Stimulated activated naive CD8-positive, alpha-beta T cell treated with anti-CD3 and anti-CD28 coated beads, Interleukin-15, Interleukin-2, amounts not matched to agents 100 ng/mL and 50 ng/mL, for 24 hours (primary cell): ENCODE data around the gene NKX2-2.
"Not testable (repeated sequence)": the region's sequence is repeated elsewhere in the genome, so short reads cannot be mapped to it uniquely, and the experiment has no call there.

Experiments used
- H3K27ac Mint-ChIP-seq: one replicate; pipeline ENCODE4 v1.8.0; 2021; ENCODE audit warnings: mild to moderate bottlenecking, mixed read lengths
- H3K27me3 Mint-ChIP-seq: one replicate; pipeline ENCODE4 v1.8.0; 2021; ENCODE audit warnings: mixed read lengths
- H3K36me3 Mint-ChIP-seq: one replicate; pipeline ENCODE4 v1.8.0; 2021; ENCODE audit warnings: low read depth, mixed read lengths
- H3K4me1 Mint-ChIP-seq: one replicate; pipeline ENCODE4 v1.8.0; 2021; ENCODE audit warnings: low read depth, mixed read lengths
- H3K4me3 Mint-ChIP-seq: one replicate; pipeline ENCODE4 v1.8.0; 2021; ENCODE audit warnings: mild to moderate bottlenecking, mixed read lengths
- H3K9me3 Mint-ChIP-seq: one replicate; pipeline ENCODE4 v1.8.0; 2021; ENCODE audit warnings: mixed read lengths

NKX2-2 gene

DNA sequence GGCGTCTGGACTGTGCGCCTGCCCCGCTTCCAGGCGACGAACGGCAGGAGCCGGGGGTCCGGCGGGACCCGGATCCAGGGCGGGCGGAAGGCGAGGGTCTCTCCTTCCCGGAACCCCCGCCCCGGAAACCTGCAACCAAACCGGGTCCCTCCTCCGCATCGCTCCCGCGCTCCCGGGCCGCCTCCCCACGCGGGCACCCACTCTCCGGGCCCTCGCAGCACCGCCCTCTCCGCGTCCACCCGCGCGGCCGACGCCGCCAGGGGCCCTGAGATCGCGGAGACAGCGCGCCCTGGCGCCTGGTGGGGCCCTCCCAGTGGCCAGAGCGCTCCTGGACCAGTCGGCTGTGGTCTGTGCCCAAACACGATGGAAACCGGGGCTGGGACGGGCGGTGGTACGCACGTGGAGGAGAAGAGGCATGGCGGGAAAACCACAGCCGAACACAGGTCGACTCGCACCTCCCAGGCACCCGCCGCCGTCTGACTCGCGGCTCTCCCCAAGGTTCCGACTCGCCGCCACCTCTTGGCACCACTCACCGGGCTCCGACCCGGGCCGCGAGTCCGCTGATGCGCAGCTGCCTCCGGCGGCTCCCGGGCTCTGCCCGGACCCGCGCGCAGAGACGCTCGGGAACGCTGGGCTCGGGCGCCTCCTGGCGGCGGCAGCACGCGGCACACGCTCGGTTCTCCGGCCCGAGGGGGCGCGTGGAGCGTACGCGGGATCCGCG lies 7.9 kb downstream of the NKX2-2 start:
- no peaks in the 10 kb centered on the region for H3K9me3 Mint-ChIP-seq
- peaks cover 58% of the 10 kb centered on the region for H3K27me3 Mint-ChIP-seq
- peaks cover 35% of the 10 kb centered on the region for H3K4me1 Mint-ChIP-seq
- H3K4me3 Mint-ChIP-seq = peak overlapping the region; percentile 71
- no peaks in the 10 kb centered on the region for H3K36me3 Mint-ChIP-seq
- H3K27ac Mint-ChIP-seq = peak overlapping the region; percentile 55

DNA sequence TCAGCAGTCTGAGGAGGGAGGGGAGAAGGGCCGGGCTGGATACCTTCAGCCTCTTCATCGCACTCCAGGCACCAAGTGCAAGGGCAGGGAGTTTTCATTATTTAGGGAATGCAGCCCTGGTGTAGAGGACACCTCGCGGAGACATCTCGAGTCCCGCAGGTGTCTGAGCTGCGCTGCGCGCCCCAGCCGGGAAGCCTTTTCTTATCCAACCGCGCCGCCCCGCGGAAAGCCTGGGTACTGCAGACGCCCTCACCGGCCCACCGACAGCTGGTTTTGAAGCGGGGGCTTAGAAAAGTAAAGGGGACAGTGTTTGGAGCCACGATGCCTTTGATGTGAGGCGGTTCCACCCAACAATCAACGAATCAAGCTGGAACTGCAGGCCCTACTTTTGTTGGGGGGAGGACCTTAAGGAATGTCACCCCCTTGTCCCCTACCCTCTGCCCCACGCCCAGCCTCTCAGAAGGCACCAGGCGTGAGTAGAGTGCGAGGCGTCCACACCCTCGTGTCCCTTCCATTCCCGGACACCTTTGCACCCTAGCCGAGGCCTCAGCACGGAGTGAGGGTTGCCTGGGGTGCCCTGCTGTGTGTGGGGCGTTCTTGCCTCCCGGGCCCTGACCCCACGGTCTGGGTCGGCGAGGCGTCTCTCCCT lies 8.6 kb downstream of the NKX2-2 start:
- H3K9me3 Mint-ChIP-seq = no peaks in the 10 kb centered on the region
- H3K4me3 Mint-ChIP-seq = peak overlapping the region; percentile 49
- H3K27me3 Mint-ChIP-seq = peaks cover 61% of the 10 kb centered on the region
- H3K27ac Mint-ChIP-seq = no peak overlapping the region
- peaks cover 30% of the 10 kb centered on the region for H3K4me1 Mint-ChIP-seq
- H3K36me3 Mint-ChIP-seq = no peaks in the 10 kb centered on the region

DNA sequence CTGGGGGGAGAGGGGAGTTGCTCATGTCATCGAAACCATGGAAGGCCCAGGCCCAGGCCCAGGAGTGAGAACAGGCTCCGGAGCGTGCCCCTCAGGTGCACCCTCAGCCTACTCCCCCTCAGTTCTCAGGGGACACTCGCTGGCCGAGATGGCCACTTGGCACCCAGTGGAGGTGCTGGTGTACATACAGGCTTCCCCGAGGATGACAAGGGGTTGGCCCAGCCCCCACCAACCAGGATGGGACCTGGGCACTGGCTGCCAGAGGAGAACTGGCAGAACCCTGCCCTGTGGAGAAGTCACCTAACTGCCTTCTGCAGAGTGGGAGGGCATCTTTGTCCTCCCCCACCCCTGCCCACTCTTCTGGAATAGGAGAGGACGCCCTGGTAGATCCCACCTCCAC lies 9.5 kb downstream of the NKX2-2 start:
- no peak overlapping the region for H3K27ac Mint-ChIP-seq
- peaks cover 24% of the 10 kb centered on the region for H3K4me1 Mint-ChIP-seq
- H3K4me3 Mint-ChIP-seq = no peak overlapping the region
- H3K36me3 Mint-ChIP-seq = no peaks in the 10 kb centered on the region
- no peaks in the 10 kb centered on the region for H3K9me3 Mint-ChIP-seq
- peaks cover 58% of the 10 kb centered on the region for H3K27me3 Mint-ChIP-seq

DNA sequence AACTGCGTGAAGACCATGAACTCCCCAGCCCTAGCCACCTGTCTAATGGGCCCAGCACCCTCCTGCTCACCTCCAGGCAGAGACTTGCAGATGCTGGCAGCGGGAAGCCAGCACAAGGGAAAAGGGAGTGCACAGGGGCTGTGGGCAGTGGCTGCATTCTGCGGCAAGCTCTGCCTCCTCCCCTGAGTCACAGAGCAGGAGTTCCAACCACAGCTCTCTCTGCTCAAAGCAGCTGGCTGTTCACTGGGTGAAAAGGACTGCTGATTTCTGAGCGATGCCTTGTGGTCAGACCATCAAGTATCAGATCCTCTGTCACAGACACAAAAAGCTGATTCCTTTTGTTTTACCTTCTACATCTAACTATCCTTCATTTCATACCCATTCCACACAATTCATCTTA lies 10.5 kb downstream of the NKX2-2 start:
- H3K36me3 Mint-ChIP-seq = no peaks in the 10 kb centered on the region
- H3K9me3 Mint-ChIP-seq = no peaks in the 10 kb centered on the region
- peaks cover 24% of the 10 kb centered on the region for H3K4me1 Mint-ChIP-seq
- no peak overlapping the region for H3K4me3 Mint-ChIP-seq
- H3K27me3 Mint-ChIP-seq = peaks cover 52% of the 10 kb centered on the region
- no peak overlapping the region for H3K27ac Mint-ChIP-seq

DNA sequence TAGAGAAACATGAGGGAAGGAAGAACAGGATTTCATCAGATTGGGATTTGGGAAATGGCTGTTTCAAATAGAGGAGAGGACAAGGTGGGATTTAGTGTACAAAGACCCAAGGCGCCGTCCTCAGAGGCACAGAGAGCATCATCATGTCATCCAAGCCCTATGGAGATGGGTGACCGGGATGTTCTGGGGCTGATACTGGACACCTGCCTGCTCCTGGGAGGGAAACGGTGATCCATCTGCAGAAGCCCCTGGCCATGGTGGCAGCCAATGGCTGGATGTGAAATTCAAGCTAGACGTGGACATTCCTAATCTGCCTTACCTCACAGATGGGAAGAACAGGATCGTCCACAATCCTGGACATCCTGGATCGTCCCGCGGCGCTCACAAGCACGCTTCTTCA lies 12.7 kb downstream of the NKX2-2 start:
- H3K4me3 Mint-ChIP-seq = no peak overlapping the region
- H3K27me3 Mint-ChIP-seq = peaks cover 41% of the 10 kb centered on the region
- H3K9me3 Mint-ChIP-seq = no peaks in the 10 kb centered on the region

DNA sequence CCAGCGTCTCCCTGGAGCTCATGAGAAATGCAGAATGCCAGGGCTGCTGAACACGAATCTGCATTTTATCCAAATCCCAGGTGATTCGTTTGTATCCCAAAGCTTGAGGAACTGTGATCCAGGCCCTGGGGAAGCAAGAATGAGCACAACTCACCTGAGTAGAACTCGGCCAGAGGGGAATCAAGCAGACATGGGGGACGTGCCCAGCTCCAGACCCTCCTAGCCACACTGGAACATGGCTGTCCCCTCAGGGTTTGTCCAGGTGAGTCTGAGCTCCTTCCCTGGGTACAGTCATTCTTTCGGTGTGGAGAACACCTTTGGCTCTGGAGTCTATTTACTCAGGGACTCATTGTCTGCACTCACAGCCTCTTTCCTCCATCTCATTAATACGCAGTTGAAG lies 13.3 kb downstream of the NKX2-2 start:
- Mint-ChIP-seq H3K4me1 (peaks cover 16% of the 10 kb centered on the region), H3K27me3 (peaks cover 42% of the 10 kb centered on the region), H3K4me3 (no peak overlapping the region), H3K36me3 (no peaks in the 10 kb centered on the region), H3K27ac (no peak overlapping the region), H3K9me3 (no peaks in the 10 kb centered on the region)

More for the DNA sequence above, 12.7 kb downstream of the NKX2-2 start:
- H3K27ac Mint-ChIP-seq = no peak overlapping the region
- peaks cover 16% of the 10 kb centered on the region for H3K4me1 Mint-ChIP-seq
- H3K36me3 Mint-ChIP-seq = no peaks in the 10 kb centered on the region

DNA sequence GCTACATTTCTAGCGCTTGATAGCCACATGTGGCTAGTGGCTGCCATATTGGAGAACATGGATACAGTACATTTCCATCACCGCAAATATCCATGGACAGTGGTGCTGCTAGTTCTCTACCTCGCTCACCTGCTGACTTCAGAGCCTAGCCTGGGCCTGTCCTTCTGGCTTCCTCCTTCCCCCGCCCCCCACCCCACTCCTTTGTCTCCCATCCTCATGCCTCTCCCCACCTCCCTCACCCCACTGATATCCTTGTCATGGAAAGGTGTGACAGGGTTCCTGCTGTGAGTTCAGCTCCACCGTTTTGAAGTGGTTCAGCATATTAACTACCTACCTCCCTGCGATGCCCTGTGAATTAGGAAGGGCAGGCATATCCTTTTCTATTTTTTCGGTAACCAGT lies 14.2 kb downstream of the NKX2-2 start:
- Mint-ChIP-seq H3K9me3 (no peaks in the 10 kb centered on the region), H3K36me3 (no peaks in the 10 kb centered on the region), H3K27ac (no peak overlapping the region), H3K4me3 (no peak overlapping the region), H3K27me3 (peaks cover 37% of the 10 kb centered on the region), H3K4me1 (peaks cover 9% of the 10 kb centered on the region)

DNA sequence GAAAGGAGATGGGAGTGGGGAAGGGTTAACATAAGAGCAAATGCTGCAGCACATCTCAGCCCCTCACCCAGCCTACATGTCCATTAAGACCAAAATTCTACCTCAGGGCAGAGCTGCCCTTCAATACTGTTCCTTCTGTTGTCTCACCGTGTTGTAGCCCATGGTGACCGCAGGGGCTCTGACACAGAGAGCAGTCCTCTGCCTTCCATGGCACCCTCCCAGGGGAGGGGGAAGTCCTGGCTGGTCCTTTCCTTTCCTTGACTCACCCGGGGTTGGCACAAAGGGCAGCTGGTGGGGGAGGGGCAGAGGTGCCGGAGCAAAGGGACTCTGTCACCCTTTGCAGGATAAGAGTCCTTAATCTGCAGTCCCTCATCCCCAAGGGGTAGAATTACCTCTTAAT lies 15.2 kb downstream of the NKX2-2 start:
- Mint-ChIP-seq H3K36me3 (no peaks in the 10 kb centered on the region), H3K4me1 (peaks cover 9% of the 10 kb centered on the region), H3K9me3 (no peaks in the 10 kb centered on the region), H3K27ac (no peak overlapping the region), H3K4me3 (no peak overlapping the region), H3K27me3 (peaks cover 40% of the 10 kb centered on the region)

DNA sequence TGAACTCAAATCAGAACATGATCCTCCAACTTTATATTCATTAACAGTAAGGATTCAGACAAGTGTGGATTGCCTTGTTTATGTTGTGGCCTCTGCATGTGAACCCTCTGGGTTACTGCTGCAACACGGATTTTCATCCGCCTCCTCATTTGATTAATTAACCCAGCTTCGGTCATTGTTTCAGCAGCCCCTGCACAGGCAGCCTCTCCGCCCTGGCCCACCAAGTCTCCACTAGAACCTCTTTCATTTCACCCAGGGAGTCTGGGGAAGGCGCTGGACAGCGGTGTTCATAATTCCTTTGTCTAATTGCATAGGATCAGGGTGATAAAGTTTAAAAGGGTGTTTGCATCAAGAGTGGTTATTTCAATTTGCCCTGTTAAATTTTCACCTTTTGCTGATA lies 15.7 kb downstream of the NKX2-2 start:
- H3K4me1 Mint-ChIP-seq = peaks cover 4% of the 10 kb centered on the region
- H3K27me3 Mint-ChIP-seq = peaks cover 37% of the 10 kb centered on the region
- H3K27ac Mint-ChIP-seq = no peak overlapping the region
- no peaks in the 10 kb centered on the region for H3K9me3 Mint-ChIP-seq
- H3K4me3 Mint-ChIP-seq = no peak overlapping the region
- no peaks in the 10 kb centered on the region for H3K36me3 Mint-ChIP-seq

DNA sequence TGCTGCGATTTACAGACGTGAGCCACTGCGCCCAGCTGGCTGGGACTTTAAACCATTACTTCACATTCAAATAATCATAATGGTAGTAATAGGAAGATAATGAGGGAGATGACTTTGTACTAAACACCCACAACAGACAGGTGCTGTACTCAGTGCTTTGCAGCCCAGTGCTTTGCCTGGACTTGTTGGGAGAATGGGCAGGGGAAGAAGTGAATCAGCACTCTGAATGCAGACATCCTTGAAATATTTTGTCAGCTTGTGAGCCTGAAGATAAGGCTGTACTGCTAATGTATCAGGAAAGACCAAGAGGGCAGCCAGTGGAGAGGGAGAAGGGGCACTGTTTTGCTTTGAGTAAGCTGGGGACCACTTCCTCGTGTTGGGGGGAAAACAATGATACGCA lies 17.4 kb downstream of the NKX2-2 start:
- H3K9me3 Mint-ChIP-seq = no peaks in the 10 kb centered on the region
- H3K27me3 Mint-ChIP-seq = peaks cover 49% of the 10 kb centered on the region
- H3K27ac Mint-ChIP-seq = no peak overlapping the region
- no peaks in the 10 kb centered on the region for H3K4me1 Mint-ChIP-seq
- no peak overlapping the region for H3K4me3 Mint-ChIP-seq
- H3K36me3 Mint-ChIP-seq = no peaks in the 10 kb centered on the region

DNA sequence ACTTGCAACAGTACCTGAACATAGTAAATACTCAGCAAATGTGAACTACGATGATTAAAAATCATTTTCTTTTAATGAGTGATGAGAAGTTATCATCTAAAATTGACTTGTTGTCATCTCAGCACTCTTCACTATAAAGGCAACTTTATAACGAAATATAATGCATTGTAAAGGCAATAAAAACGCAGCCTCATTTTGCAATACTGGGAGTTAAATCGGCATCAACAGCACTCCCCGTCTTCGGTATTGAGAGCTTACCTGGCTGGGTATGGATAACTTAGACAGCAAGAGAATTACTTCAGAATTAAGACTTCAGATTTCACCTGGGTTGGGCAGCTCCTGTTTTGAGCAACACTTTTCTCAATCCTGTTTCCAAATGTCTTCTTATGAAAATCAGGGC lies 20.8 kb downstream of the NKX2-2 start:
- H3K4me1 Mint-ChIP-seq = no peaks in the 10 kb centered on the region
- no peak overlapping the region for H3K27ac Mint-ChIP-seq
- peaks cover 65% of the 10 kb centered on the region for H3K27me3 Mint-ChIP-seq
- H3K4me3 Mint-ChIP-seq = no peak overlapping the region
- no peaks in the 10 kb centered on the region for H3K36me3 Mint-ChIP-seq
- no peaks in the 10 kb centered on the region for H3K9me3 Mint-ChIP-seq

DNA sequence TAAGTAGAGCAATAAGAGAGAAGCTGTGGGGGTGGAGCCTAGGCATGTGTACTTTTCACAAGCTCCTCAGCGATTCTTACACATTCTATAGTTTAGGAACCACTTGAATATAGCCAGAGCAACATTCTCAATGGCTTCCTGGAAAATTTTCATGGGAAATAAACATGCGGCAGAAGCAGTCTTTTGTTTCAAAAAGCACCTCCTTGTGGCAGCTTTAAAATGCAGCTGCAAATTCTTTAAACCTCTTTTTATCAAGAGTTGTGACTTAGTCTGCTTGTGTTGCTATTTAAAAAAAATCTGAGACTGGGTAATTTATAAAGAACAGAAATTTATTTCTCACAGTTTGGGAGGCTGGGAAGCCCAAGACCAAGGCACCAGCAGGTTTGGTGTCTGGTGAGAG lies 23.8 kb downstream of the NKX2-2 start:
- H3K27ac Mint-ChIP-seq = no peak overlapping the region
- H3K36me3 Mint-ChIP-seq = no peaks in the 10 kb centered on the region
- no peaks in the 10 kb centered on the region for H3K4me1 Mint-ChIP-seq
- H3K9me3 Mint-ChIP-seq = peaks cover 6% of the 10 kb centered on the region
- no peak overlapping the region for H3K4me3 Mint-ChIP-seq
- peaks cover 67% of the 10 kb centered on the region for H3K27me3 Mint-ChIP-seq

DNA sequence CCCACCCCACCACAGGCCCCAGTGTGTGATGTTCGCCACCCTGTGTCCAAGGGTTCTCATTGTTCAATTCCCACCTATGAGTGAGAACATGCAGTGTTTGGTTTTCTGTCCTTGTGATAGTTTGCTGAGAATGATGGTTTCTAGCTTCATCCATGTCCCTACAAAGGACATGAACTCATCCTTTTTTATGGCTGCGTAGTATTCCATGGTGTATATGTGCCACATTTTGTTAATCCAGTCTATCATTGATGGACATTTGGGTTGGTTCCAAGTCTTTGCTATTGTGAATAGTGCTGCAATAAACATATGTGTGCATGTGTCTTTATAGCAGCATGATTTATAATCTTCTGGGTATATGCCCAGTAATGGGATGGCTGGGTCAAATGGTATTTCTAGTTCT lies 33.7 kb downstream of the NKX2-2 start:
- H3K36me3 Mint-ChIP-seq, H3K4me1 Mint-ChIP-seq, H3K27ac Mint-ChIP-seq, H3K4me3 Mint-ChIP-seq, H3K9me3 Mint-ChIP-seq: not testable (repeated sequence)
- peaks cover 47% of the 10 kb centered on the region for H3K27me3 Mint-ChIP-seq

DNA sequence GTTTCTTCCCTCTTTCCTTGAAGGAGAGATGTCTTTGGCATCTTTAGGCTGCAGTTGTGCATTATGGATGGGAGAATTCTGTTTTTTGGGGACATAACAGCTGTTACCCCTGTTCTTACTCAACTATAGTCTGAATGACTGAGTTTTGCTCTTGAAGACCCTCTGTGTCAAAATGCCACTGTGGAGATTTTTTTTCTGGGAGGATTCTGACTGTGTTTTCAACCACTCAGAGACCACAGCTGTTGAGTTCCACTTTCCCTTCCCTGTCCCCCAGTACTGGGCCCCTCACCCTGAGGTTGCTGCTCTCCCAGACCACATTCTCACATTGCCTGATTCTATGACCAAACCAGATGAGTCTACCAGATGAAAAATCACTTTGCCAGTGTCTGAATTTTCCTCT lies 48.1 kb downstream of the NKX2-2 start:
- peaks cover 22% of the 10 kb centered on the region for H3K27me3 Mint-ChIP-seq
- no peak overlapping the region for H3K27ac Mint-ChIP-seq
- no peak overlapping the region for H3K4me3 Mint-ChIP-seq
- peaks cover 8% of the 10 kb centered on the region for H3K9me3 Mint-ChIP-seq
- H3K36me3 Mint-ChIP-seq = no peaks in the 10 kb centered on the region
- no peaks in the 10 kb centered on the region for H3K4me1 Mint-ChIP-seq

DNA sequence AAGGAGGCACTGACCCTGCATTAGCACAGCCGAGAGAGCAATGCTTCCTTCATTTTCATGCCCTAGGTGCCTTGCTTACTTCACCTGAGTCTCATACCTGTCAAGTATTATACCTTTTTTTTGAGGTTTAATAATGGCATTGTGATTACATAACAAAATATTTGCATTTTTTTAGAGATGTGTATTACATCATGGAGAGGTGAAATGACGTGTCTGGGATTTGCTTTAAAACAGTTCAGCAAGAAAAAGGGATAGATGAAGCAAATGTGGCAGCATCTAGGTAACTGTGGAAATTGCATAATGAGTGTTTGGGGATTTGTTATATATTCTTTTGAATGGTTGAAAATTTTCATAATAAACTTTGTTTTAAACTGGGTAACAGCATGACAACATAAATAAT lies 48.9 kb downstream of the NKX2-2 start:
- Mint-ChIP-seq H3K27ac (no peak overlapping the region), H3K4me3 (no peak overlapping the region), H3K9me3 (peaks cover 8% of the 10 kb centered on the region), H3K27me3 (peaks cover 22% of the 10 kb centered on the region), H3K36me3 (no peaks in the 10 kb centered on the region), H3K4me1 (no peaks in the 10 kb centered on the region)
